HL-60 (cell line): Measurements from ENCODE around the gene IRF2.

Source experiments
- DNase-seq, 2 experiments: peaks; one replicate each; pipeline ENCODE4 v3.0.0-alpha.2; 2010 to 2020; ENCODE audit warnings: low read depth in 1 of 2, low spot score in 1 of 2
- H3K27ac ChIP-seq: fragments of 250-450 bp; sonication (Bioruptor Pico); replicated peaks from 2 replicates; pipeline ENCODE4 v1.5.1; 2020; ENCODE audit warnings: mild to moderate bottlenecking, moderate library complexity
- H3K27me3 ChIP-seq: fragments of 250-450 bp; sonication (Bioruptor Pico); 2 replicates; pipeline ENCODE4 v1.5.1; 2021; ENCODE audit warnings: mild to moderate bottlenecking, moderate library complexity; ENCODE audit not compliant: insufficient read depth, poor library complexity, severe bottlenecking
- H3K4me3 ChIP-seq: replicated peaks from 2 replicates; pipeline ENCODE4 v1.5.1; 2011; ENCODE audit warnings: mild to moderate bottlenecking, control low read depth, low read length; ENCODE audit not compliant: insufficient read depth
- CTCF ChIP-seq: IDR thresholded peaks from one replicate; pipeline ENCODE4 v1.5.1; 2011; ENCODE audit warnings: low read length, control low read depth, inconsistent platforms; ENCODE audit not compliant: insufficient read depth
- GABPA ChIP-seq: IDR thresholded peaks from 2 replicates; pipeline ENCODE4 v1.6.1; 2012; ENCODE audit warnings: low read depth
- POLR2AphosphoS5 ChIP-seq: IDR thresholded peaks from 2 replicates; pipeline ENCODE4 v1.6.1; 2012; ENCODE audit warnings: low read depth
- REST ChIP-seq: IDR thresholded peaks from 2 replicates; pipeline ENCODE4 v1.6.1; 2012; ENCODE audit warnings: low read depth; ENCODE audit not compliant: insufficient replicate concordance
- SPI1 ChIP-seq: IDR thresholded peaks from 2 replicates; pipeline ENCODE4 v1.6.1; 2012; ENCODE audit warnings: low read depth, mild to moderate bottlenecking, borderline replicate concordance

IRF2 gene

GRCh38 chr4:184408684-184409081 lies 65.7 kb downstream of the IRF2 start:
- TF ChIP-seq SPI1 (no peak), REST (no peak), CTCF (no peak), POLR2AphosphoS5 (no peak), GABPA (no peak)
- no peak overlapping the region for H3K4me3 ChIP-seq
- no peak overlapping the region for H3K27ac ChIP-seq
- no peak for DNase-seq
- H3K27me3 ChIP-seq: no peaks in the 10 kb centered on the region

- DNase-seq: no peak
- Histone ChIP-seq H3K27ac (no peak overlapping the region), H3K4me3 (no peak overlapping the region), H3K27me3 (no peaks in the 10 kb centered on the region)
- TF ChIP-seq GABPA (no peak), CTCF (no peak), SPI1 (no peak), REST (no peak), POLR2AphosphoS5 (no peak)
Observed at GRCh38 chr4:184408021-184408683, 66.2 kb downstream of the IRF2 start.

GRCh38 chr4:184406958-184407391 lies 67.4 kb downstream of the IRF2 start:
- H3K27me3 ChIP-seq: no peaks in the 10 kb centered on the region
- no peak overlapping the region for H3K4me3 ChIP-seq
- H3K27ac ChIP-seq: peak overlapping the region; percentile 11; the same call in 1 of the 2 replicates
- TF ChIP-seq POLR2AphosphoS5 (no peak), SPI1 (peak; percentile 39; the same call in 1 of the 2 replicates), CTCF (no peak), REST (no peak), GABPA (0 out of 2 replicates have a peak, but pooled peaks have one; percentile 11)
- peak in 1 of 2 experiments; percentile 28 for DNase-seq
